ENCODE results near the gene PLEKHM3. TPM values are rescaled to one million over a fixed set of nuclear protein-coding genes. Genes with fewer than 3 reads are reported as not detected.

The PLEKHM3 gene
- total RNA-seq, 3 donors from 2014 or later (not counting 1 experiment from before 2014, with no cell fraction given): 21.7 to 27.7 (median 26.3) TPM

GRCh38 chr2:207869784-207870778, 155.2 kb downstream of the PLEKHM3 start:
- no peak overlapping the region for H3K4me3 ChIP-seq (ENCODE audit: low read length)
- H3K4me1 ChIP-seq (ENCODE audit: control insufficient read depth, insufficient read depth, low read length): no peaks in the 10 kb centered on the region
- Mint-ChIP-seq H3K27ac (no peak overlapping the region), H3K36me3 (no peaks in the 10 kb centered on the region), H3K27me3 (ENCODE audit: low read depth in 2 of 2) (no peaks in the 10 kb centered on the region), H3K9me3 (no peaks in the 10 kb centered on the region), H3K4me1 (no peaks in the 10 kb centered on the region), H3K4me3 (no peak overlapping the region)
- no peak for DNase-seq
- WGBS (ENCODE audit: insufficient coverage): 63% methylated on average over 6 of the region's 7 CpGs
- H3K27me3 ChIP-seq (ENCODE audit: control insufficient read depth, insufficient read depth, low read length): no peaks in the 10 kb centered on the region
- no peak for ATAC-seq
- no peak overlapping the region for H3K27ac ChIP-seq (ENCODE audit: low read length)
- intact Hi-C loops (cut with micrococcal nuclease): no loop called here
- no peak for TF ChIP-seq CTCF (IDR thresholded peaks at IDR 0.05)
- no peaks in the 10 kb centered on the region for H3K9me3 ChIP-seq (ENCODE audit: control insufficient read depth, insufficient read depth, low read length)
- H3K36me3 ChIP-seq (ENCODE audit: control insufficient read depth, insufficient read depth, low read length): no peaks in the 10 kb centered on the region

GRCh38 chr2:207868855-207869596, 156.3 kb downstream of the PLEKHM3 start:
- WGBS (ENCODE audit: insufficient coverage): 93% methylated on average over 4 of the region's 5 CpGs
- H3K9me3 Mint-ChIP-seq: no peaks in the 10 kb centered on the region
- no peaks in the 10 kb centered on the region for H3K27me3 Mint-ChIP-seq (ENCODE audit: low read depth in 2 of 2)
- Histone ChIP-seq H3K36me3 (ENCODE audit: control insufficient read depth, insufficient read depth, low read length) (no peaks in the 10 kb centered on the region), H3K4me3 (ENCODE audit: low read length) (no peak overlapping the region), H3K27me3 (ENCODE audit: control insufficient read depth, insufficient read depth, low read length) (no peaks in the 10 kb centered on the region), H3K9me3 (ENCODE audit: control insufficient read depth, insufficient read depth, low read length) (no peaks in the 10 kb centered on the region), H3K27ac (ENCODE audit: low read length) (no peak overlapping the region), H3K4me1 (ENCODE audit: control insufficient read depth, insufficient read depth, low read length) (no peaks in the 10 kb centered on the region)
- TF ChIP-seq CTCF (IDR thresholded peaks at IDR 0.05): no peak
- DNase-seq (no peak), ATAC-seq (no peak)
- H3K4me1 Mint-ChIP-seq: no peaks in the 10 kb centered on the region
- no peaks in the 10 kb centered on the region for H3K36me3 Mint-ChIP-seq
- no peak overlapping the region for H3K27ac Mint-ChIP-seq
- intact Hi-C loops (cut with micrococcal nuclease): no loop called here
- H3K4me3 Mint-ChIP-seq: no peak overlapping the region

GRCh38 chr2:207867905-207868304, 157.4 kb downstream of the PLEKHM3 start:
- no peaks in the 10 kb centered on the region for H3K27me3 ChIP-seq (ENCODE audit: control insufficient read depth, insufficient read depth, low read length)
- Mint-ChIP-seq H3K9me3 (no peaks in the 10 kb centered on the region), H3K4me1 (no peaks in the 10 kb centered on the region), H3K27me3 (ENCODE audit: low read depth in 2 of 2) (no peaks in the 10 kb centered on the region), H3K36me3 (no peaks in the 10 kb centered on the region), H3K4me3 (no peak overlapping the region), H3K27ac (no peak overlapping the region)
- intact Hi-C loops (cut with micrococcal nuclease): no loop called here
- no peaks in the 10 kb centered on the region for H3K4me1 ChIP-seq (ENCODE audit: control insufficient read depth, insufficient read depth, low read length)
- 100% methylated on average over 1 of the region's 1 CpG for WGBS (ENCODE audit: insufficient coverage)
- H3K9me3 ChIP-seq (ENCODE audit: control insufficient read depth, insufficient read depth, low read length): no peaks in the 10 kb centered on the region
- no peak for TF ChIP-seq CTCF (IDR thresholded peaks at IDR 0.05)
- no peaks in the 10 kb centered on the region for H3K36me3 ChIP-seq (ENCODE audit: control insufficient read depth, insufficient read depth, low read length)
- DNase-seq (no peak), ATAC-seq (no peak)
- no peak overlapping the region for H3K4me3 ChIP-seq (ENCODE audit: low read length)
- H3K27ac ChIP-seq (ENCODE audit: low read length): no peak overlapping the region

Measured in natural killer cell (primary cell).